GM04504 (cell line): Measurements from ENCODE around the gene FBXL15.

Source experiments
- DNase-seq: peaks from one replicate; pipeline ENCODE4 v3.0.0-alpha.2; 2012; ENCODE audit warnings: low read depth

Gene FBXL15

GRCh38 chr10:102398172-102399020 is 22.2 kb upstream of the FBXL15 start:
- no peak for DNase-seq

GRCh38 chr10:102399217-102400021 is 21.2 kb upstream of the FBXL15 start:
- peak; percentile 65 for DNase-seq

GRCh38 chr10:102400076-102400475 is 20.6 kb upstream of the FBXL15 start:
- no peak for DNase-seq

- DNase-seq: no peak
Observed at GRCh38 chr10:102400598-102401341, 19.9 kb upstream of the FBXL15 start.

GRCh38 chr10:102401342-102401654 is 19.3 kb upstream of the FBXL15 start:
- no peak for DNase-seq

DNA sequence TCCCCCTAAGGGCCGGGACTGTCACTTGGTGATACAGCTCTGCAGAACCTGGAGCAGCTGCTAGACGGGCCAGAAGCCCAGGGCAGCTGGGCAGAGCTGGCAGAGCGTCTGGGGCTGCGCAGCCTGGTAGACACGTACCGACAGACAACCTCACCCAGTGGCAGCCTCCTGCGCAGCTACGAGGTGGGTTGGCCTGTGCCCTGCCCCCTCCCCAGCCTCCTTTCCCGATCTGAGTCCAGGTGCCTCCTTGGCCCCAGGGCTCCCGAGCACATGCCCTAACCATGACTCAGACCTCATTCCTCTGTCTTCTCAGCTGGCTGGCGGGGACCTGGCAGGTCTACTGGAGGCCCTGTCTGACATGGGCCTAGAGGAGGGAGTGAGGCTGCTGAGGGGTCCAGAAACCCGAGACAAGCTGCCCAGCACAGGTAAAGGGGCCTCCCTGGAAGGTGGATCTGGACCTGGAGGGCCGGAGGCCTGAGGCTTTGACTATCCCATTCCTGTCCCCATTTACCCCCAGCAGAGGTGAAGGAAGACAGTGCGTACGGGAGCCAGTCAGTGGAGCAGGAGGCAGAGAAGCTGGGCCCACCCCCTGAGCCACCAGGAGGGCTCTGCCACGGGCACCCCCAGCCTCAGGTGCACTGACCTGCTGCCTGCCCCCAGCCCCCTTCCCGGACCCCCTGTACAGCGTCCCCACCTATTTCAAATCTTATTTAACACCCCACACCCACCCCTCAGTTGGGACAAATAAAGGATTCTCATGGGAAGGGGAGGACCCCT is 18.7 kb upstream of the FBXL15 start:
- no peak for DNase-seq

DNA sequence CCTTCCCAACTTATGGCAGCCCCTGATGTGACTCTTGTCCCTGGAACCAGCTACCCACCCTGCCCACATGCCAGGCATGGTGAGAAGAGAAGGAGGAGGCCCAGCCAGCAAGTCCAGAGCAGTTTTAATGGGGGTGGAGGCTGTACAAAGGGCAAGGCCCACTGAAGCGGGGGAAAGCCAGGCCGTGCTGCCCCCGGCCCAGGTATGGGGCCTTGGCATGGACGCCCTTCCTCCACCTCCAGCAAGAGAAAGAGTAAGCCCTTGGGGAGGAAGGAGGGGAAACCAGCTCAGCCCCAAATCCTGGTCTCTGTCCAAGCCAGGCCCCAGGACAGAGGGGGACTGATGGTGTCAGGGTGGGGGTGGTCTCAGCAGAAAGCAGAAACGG is 18.1 kb upstream of the FBXL15 start:
- DNase-seq: no peak

DNA sequence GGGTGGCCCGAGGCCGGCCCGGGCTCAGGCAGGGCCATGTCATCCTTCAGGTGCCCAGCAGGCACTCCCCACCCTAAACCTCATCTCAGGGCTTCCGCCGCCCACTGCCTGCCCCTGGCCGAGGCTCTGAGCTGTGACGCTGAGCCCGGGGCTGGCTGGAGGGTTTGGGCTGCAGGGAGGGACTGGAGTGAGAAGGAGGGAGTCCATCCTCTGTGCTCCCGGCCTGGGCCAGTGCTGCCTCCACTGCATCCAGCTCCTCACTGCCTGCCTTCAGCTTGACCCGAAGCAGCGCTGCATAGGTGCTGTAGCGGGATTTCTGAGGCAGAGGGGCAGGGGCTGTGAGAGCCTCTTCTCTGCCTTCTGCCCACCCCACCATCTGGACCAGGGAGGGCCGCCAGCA is 17.5 kb upstream of the FBXL15 start:
- DNase-seq: no peak

- no peak for DNase-seq
Observed at GRCh38 chr10:102404361-102405107, 16.1 kb upstream of the FBXL15 start.

DNA sequence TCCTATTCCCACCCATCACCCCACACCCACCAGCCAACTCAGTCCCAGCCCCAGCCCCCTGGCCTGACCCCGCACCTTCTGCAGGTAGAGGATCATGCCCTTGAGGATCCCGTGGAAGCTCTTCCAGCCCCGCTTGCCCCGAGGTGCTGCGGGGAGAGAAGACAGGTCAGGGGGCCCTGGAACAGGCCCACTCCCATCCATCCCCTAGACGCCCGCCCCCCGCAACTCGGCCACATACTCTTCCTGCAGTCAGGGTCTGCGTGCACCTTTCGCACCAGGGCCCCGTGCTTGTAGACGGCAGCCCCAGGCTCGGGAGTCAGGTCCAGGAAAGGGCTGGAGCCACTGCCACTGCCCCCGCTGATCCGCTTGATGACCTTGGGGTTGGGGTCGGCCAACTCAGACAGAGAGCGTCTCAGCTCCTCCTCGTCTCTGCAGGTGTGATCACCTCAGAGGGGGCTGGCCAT is 15.5 kb upstream of the FBXL15 start:
- no peak for DNase-seq

- DNase-seq: no peak
Observed at GRCh38 chr10:102405632-102406031, 15.0 kb upstream of the FBXL15 start.

DNA sequence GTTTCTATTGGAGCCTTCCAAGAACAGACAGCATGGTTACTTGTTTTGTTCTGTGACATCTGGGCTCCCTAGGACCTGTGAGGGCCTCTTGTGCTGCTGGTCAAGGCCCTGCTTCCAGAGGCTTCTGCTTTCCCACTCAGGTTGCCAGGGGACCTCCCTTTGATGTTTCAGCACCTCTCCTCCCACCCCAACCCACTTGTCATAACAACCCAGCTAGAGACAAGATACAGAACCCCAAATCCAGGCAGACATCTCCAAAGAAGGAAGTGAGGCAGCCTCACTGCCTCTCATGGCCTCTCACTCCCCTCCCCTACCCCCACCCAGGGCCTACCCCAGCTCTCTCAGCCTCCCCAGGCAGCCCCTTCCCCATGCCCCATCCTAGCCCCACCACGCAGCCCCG is 13.8 kb upstream of the FBXL15 start:
- DNase-seq: no peak

- no peak for DNase-seq
Observed at GRCh38 chr10:102407425-102408130, 13.1 kb upstream of the FBXL15 start.

DNA sequence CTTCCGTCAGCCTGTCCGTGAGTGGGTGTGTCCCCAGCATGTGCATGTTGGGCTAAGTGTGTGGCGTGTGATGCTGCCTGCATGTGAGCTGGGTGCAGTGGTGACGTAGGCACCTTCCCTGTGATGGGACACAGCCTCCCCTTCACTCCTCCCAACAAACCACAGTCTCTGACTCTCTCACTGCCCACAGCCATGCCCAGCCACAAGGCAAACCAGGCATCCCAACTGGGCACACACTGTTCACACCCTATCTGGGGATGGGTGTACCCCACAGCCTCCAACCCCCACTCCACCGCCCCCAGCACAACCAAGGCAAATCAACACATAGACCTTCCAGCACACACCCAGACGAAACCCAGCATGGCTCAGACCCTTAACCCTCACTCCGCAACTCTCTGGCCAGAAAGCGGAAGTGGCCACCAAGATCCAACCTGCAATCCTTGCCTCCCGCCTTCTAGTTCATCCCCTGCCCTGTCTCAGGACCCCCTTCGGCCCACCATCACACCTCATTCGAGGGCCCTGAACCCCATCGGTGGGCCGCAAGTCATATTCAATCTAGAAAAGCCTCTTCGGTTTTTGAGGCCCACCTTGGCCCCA is 12.4 kb upstream of the FBXL15 start:
- no peak for DNase-seq

GRCh38 chr10:102408728-102409603 is 11.7 kb upstream of the FBXL15 start:
- no peak for DNase-seq

DNA sequence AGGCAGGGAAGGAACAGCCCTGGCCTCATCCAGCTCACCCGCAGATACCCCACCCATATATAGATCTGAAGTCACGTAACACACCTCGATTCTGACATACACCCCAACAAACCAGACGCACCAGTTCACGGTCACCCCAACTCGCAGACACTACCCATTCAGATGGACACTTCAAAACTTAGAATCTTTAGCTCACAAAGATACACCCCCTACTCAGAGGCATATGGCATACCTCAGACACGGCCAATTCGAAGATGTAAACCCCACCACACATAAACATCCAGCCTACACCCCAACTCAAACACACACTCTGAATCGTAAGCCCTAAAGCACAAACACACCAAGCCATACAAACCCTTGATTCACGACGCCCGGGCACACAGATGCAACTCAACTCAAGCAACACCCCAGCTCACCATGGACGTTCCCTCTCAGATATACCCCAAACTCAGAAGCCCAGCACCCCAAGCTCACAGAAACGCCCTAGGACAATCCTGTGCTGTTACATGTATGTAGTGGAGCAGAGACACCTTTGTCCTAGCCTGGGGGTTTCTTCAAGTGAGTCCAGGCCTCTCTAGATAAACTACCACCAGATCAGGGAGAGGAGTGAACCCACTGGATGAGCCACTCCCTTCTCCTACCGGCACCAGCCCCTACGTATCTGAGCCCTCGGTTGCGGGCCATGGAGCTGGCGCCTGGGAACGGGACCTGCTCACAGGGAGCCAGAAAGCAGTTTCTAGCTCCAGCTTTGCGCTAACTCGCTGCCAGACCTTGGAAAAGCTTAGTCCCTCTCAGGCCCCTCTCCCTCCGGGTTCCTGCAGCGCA is 10.8 kb upstream of the FBXL15 start:
- no peak for DNase-seq

DNA sequence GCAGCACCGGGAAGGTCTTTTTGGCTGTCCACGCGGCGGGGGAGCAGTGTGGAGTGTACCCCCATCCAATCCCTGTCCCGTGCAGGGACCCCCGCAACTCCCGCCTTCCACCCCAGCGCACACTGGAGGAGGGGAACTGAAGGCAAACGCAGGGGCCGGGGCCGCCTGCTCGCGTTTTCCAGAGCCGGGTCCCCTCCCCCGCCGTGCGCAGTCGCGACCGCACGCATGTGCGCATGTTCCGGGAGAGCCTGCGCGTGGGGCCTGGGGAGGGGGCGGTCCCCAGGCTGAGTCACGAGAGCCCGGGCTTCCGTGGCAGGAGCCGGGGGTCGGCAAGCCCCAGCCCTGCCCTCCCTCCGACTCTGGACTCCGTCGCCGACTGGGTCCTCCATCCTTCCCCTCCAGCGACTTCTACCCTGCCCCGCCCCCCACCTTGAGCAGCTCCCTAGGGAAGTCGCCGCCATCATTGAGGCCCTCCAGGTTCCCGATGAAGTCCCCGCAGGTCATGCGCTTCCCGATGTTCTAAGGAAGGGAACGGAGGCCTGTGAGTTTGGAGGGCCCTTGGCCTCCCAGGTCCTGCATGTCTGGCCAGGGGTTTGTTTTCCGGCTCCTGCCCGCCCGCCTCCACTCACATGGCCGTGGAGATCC is 10.1 kb upstream of the FBXL15 start:
- DNase-seq: no peak
